GM12892 (cell line): ENCODE results near the gene NPAS2.

Experiments
- DNase-seq: peaks from one replicate; pipeline ENCODE4 v3.0.0; 2011; ENCODE audit not compliant: insufficient read length
- FAIRE-seq: peaks from 2 replicates; lab custom pipeline; 2011; peaks lifted over from hg19 to GRCh38; lab: Jason Lieb, UNC
- POLR2A ChIP-seq: IDR thresholded peaks from 2 replicates; pipeline ENCODE4 v1.6.1; 2011; ENCODE audit warnings: low read depth, low read length, control low read depth
- POLR2AphosphoS5 ChIP-seq: IDR thresholded peaks from 2 replicates; pipeline ENCODE4 v1.6.1; 2011; ENCODE audit warnings: low read depth, low read length, control low read depth
- TAF1 ChIP-seq: IDR thresholded peaks from 2 replicates; pipeline ENCODE4 v1.6.1; 2011; ENCODE audit warnings: low read depth, mild to moderate bottlenecking, control low read depth, low read length, borderline replicate concordance

NPAS2 gene

GRCh38 chr2:100852999-100853908, 33.3 kb downstream of the NPAS2 start:
- FAIRE-seq = no peak
- no peak for TF ChIP-seq POLR2AphosphoS5
- TF ChIP-seq POLR2A = no peak
- TF ChIP-seq TAF1 = no peak
- no peak for DNase-seq

GRCh38 chr2:100853909-100854810, 34.2 kb downstream of the NPAS2 start:
- DNase-seq = no peak
- FAIRE-seq = no peak
- TF ChIP-seq POLR2A (no peak), POLR2AphosphoS5 (no peak), TAF1 (no peak)

GRCh38 chr2:100855084-100855483, 35.1 kb downstream of the NPAS2 start:
- FAIRE-seq (no peak), DNase-seq (no peak)
- no peak for TF ChIP-seq POLR2A
- TF ChIP-seq TAF1 = no peak
- TF ChIP-seq POLR2AphosphoS5 = no peak

GRCh38 chr2:100855606-100856005, 35.7 kb downstream of the NPAS2 start:
- no peak for TF ChIP-seq POLR2A
- TF ChIP-seq POLR2AphosphoS5 = no peak
- no peak for TF ChIP-seq TAF1
- FAIRE-seq = no peak
- DNase-seq = no peak

- TF ChIP-seq POLR2A = no peak
- TF ChIP-seq TAF1 = no peak
- TF ChIP-seq POLR2AphosphoS5 = no peak
- no peak for FAIRE-seq
- DNase-seq = no peak
Observed at GRCh38 chr2:100856732-100857131, 36.8 kb downstream of the NPAS2 start.

- FAIRE-seq (no peak), DNase-seq (no peak)
- no peak for TF ChIP-seq TAF1
- TF ChIP-seq POLR2AphosphoS5 = no peak
- TF ChIP-seq POLR2A = no peak
Observed at GRCh38 chr2:100857341-100857740, 37.4 kb downstream of the NPAS2 start.

- TF ChIP-seq POLR2AphosphoS5 (no peak), TAF1 (no peak), POLR2A (no peak)
- DNase-seq = no peak
- no peak for FAIRE-seq
Observed at GRCh38 chr2:100857915-100858314, 38.0 kb downstream of the NPAS2 start.

- DNase-seq (no peak), FAIRE-seq (no peak)
- no peak for TF ChIP-seq POLR2AphosphoS5
- no peak for TF ChIP-seq POLR2A
- no peak for TF ChIP-seq TAF1
Observed at GRCh38 chr2:100859902-100860301, 40.0 kb downstream of the NPAS2 start.

- DNase-seq = no peak
- no peak for FAIRE-seq
- TF ChIP-seq POLR2AphosphoS5 = no peak
- TF ChIP-seq TAF1 = no peak
- TF ChIP-seq POLR2A = no peak
Observed at GRCh38 chr2:100861340-100861739, 41.4 kb downstream of the NPAS2 start.

GRCh38 chr2:100862081-100862480, 42.1 kb downstream of the NPAS2 start:
- TF ChIP-seq POLR2A (no peak), TAF1 (no peak), POLR2AphosphoS5 (no peak)
- DNase-seq (no peak), FAIRE-seq (no peak)

DNA sequence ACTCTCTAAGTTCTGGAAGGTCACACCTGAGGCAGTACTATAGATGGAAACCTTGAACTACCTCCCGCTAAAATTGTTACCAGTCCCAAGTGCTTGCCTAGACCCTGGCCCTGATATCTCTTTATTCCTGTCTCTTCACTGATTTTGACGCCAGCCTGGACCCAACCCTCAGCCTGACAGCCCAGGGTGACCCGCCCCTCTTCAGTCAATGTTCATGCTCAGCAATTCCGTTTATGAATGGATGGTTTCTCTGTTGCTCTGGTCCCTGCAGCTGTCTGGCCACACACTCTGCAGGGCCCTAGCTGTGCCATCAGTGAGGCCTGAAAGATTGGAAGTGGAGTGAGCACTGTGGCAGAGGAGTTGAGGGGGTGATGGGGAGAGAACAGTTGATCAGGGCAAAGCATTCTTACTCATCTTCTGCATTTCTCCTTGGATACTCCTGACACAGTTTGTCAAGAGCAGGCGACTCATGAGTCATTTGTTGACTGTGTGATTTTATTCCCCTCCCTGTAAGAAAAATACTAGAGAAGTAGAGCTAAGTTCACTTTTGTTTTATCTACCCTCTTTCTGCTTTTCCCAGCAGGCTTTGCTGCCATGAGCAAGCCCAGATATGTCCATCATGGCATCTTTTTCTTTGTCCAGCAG, 46.0 kb downstream of the NPAS2 start:
- DNase-seq (no peak), FAIRE-seq (no peak)
- TF ChIP-seq POLR2A = no peak
- no peak for TF ChIP-seq POLR2AphosphoS5
- TF ChIP-seq TAF1 = no peak
